ENCODE measurements around the gene OR8K5.

Gene OR8K5

GRCh38 chr11:56188602-56189001, 28.5 kb upstream of the OR8K5 start:
- Histone ChIP-seq H3K27me3 (ENCODE audit: control insufficient read depth in 1 of 2, insufficient read depth in 1 of 2, low read length in 2 of 2) (no peaks in the 10 kb centered on the region), H3K9me3 (ENCODE audit: control insufficient read depth, low read length) (peaks cover 39% of the 10 kb centered on the region), H3K4me3 (ENCODE audit: insufficient read depth in 1 of 2, low read depth in 1 of 2, low read length in 2 of 2) (no peak overlapping the region), H3K4me2 (ENCODE audit: low read length, poor library complexity, severe bottlenecking) (no peak overlapping the region), H3K14ac (ENCODE audit: low read length in 2 of 2) (no peak overlapping the region), H3K27ac (ENCODE audit: low read length, poor library complexity, severe bottlenecking) (no peak overlapping the region), H2BK12ac (ENCODE audit: low read length in 2 of 2) (no peak overlapping the region), H3K18ac (ENCODE audit: low read depth in 1 of 2, low read length in 2 of 2) (no peak overlapping the region), H2BK120ac (ENCODE audit: low read depth, low read length) (no peak overlapping the region), H3K36me3 (ENCODE audit: control insufficient read depth in 1 of 2, insufficient read depth in 2 of 2, low read depth in 1 of 2, low read length in 2 of 2) (no peaks in the 10 kb centered on the region), H3K23ac (ENCODE audit: low read length in 2 of 2) (no peak overlapping the region), H3K79me1 (replicated peaks; ENCODE audit: low read length, poor library complexity, severe bottlenecking) (no peaks in the 10 kb centered on the region), H2BK15ac (ENCODE audit: low read depth, poor library complexity, severe bottlenecking) (no peak overlapping the region), H4K91ac (ENCODE audit: low read length) (no peak overlapping the region), H4K8ac (ENCODE audit: low read length) (no peak overlapping the region), H3K4ac (ENCODE audit: low read depth in 1 of 2, low read length in 2 of 2) (no peak overlapping the region), H2AFZ (ENCODE audit: low read depth, low read length) (no peak overlapping the region), H2AK5ac (ENCODE audit: low read length, severe bottlenecking) (no peak overlapping the region), H3K4me1 (ENCODE audit: control insufficient read depth, insufficient read depth, low read depth, low read length) (no peaks in the 10 kb centered on the region), H3K9ac (ENCODE audit: low read length) (no peak overlapping the region), H2BK5ac (ENCODE audit: low read depth, low read length, poor library complexity, severe bottlenecking) (no peak overlapping the region)
- no peak for DNase-seq
- WGBS, result 71% methylated on average over 1 of the region's 3 CpGs

GRCh38 chr11:56183459-56183858, 23.3 kb upstream of the OR8K5 start:
- H3K27ac ChIP-seq (ENCODE audit: low read length, poor library complexity, severe bottlenecking), result no peak overlapping the region
- H3K9me3 ChIP-seq (ENCODE audit: control insufficient read depth, low read length), result peaks cover 34% of the 10 kb centered on the region
- H2BK12ac ChIP-seq (ENCODE audit: low read length in 2 of 2), result no peak overlapping the region
- no peak for DNase-seq
- no peaks in the 10 kb centered on the region for H3K4me1 ChIP-seq (ENCODE audit: control insufficient read depth, insufficient read depth, low read depth, low read length)
- H4K8ac ChIP-seq (ENCODE audit: low read length), result no peak overlapping the region
- no peaks in the 10 kb centered on the region for H3K27me3 ChIP-seq (ENCODE audit: control insufficient read depth in 1 of 2, insufficient read depth in 1 of 2, low read length in 2 of 2)
- no peak overlapping the region for H2BK5ac ChIP-seq (ENCODE audit: low read depth, low read length, poor library complexity, severe bottlenecking)
- H2BK15ac ChIP-seq (ENCODE audit: low read depth, poor library complexity, severe bottlenecking), result no peak overlapping the region
- H3K4ac ChIP-seq (ENCODE audit: low read depth in 1 of 2, low read length in 2 of 2), result no peak overlapping the region
- H3K9ac ChIP-seq (ENCODE audit: low read length), result no peak overlapping the region
- H3K36me3 ChIP-seq (ENCODE audit: control insufficient read depth in 1 of 2, insufficient read depth in 2 of 2, low read depth in 1 of 2, low read length in 2 of 2), result no peaks in the 10 kb centered on the region
- H3K14ac ChIP-seq (ENCODE audit: low read length in 2 of 2), result no peak overlapping the region
- H2AFZ ChIP-seq (ENCODE audit: low read depth, low read length), result no peak overlapping the region
- no peak overlapping the region for H4K91ac ChIP-seq (ENCODE audit: low read length)
- H3K4me2 ChIP-seq (ENCODE audit: low read length, poor library complexity, severe bottlenecking), result no peak overlapping the region
- no peak overlapping the region for H3K18ac ChIP-seq (ENCODE audit: low read depth in 1 of 2, low read length in 2 of 2)
- no peak overlapping the region for H2AK5ac ChIP-seq (ENCODE audit: low read length, severe bottlenecking)
- no peak overlapping the region for H3K23ac ChIP-seq (ENCODE audit: low read length in 2 of 2)
- H3K4me3 ChIP-seq (ENCODE audit: insufficient read depth in 1 of 2, low read depth in 1 of 2, low read length in 2 of 2), result no peak overlapping the region
- no peaks in the 10 kb centered on the region for H3K79me1 ChIP-seq (replicated peaks; ENCODE audit: low read length, poor library complexity, severe bottlenecking)
- H2BK120ac ChIP-seq (ENCODE audit: low read depth, low read length), result no peak overlapping the region

GRCh38 chr11:56176318-56176717, 16.2 kb upstream of the OR8K5 start, which contains the start of gene OR5J2:
Gene OR5J2, plus strand, starts transcription at chr11:56176618. Its CDS starts 0 bp downstream, at chr11:56176618.
- Histone ChIP-seq H4K8ac (ENCODE audit: low read length) (no peak within 1 kb of the TSS), H2BK15ac (ENCODE audit: low read depth, poor library complexity, severe bottlenecking) (no peak within 1 kb of the TSS), H2AK5ac (ENCODE audit: low read length, severe bottlenecking) (no peak within 1 kb of the TSS), H2AFZ (ENCODE audit: low read depth, low read length) (no peak within 1 kb of the TSS), H4K91ac (ENCODE audit: low read length) (no peak within 1 kb of the TSS), H3K36me3 (ENCODE audit: control insufficient read depth in 1 of 2, insufficient read depth in 2 of 2, low read depth in 1 of 2, low read length in 2 of 2) (no peaks in the 10 kb centered on the region), H3K14ac (ENCODE audit: low read length in 2 of 2) (no peak within 1 kb of the TSS), H3K9ac (ENCODE audit: low read length) (no peak within 1 kb of the TSS), H3K18ac (ENCODE audit: low read depth in 1 of 2, low read length in 2 of 2) (no peak within 1 kb of the TSS), H3K4me2 (ENCODE audit: low read length, poor library complexity, severe bottlenecking) (no peak within 1 kb of the TSS), H2BK120ac (ENCODE audit: low read depth, low read length) (no peak within 1 kb of the TSS), H3K4ac (ENCODE audit: low read depth in 1 of 2, low read length in 2 of 2) (no peak within 1 kb of the TSS), H3K9me3 (ENCODE audit: control insufficient read depth, low read length) (peaks cover 29% of the 10 kb centered on the region), H3K27me3 (ENCODE audit: control insufficient read depth in 1 of 2, insufficient read depth in 1 of 2, low read length in 2 of 2) (no peaks in the 10 kb centered on the region), H3K27ac (ENCODE audit: low read length, poor library complexity, severe bottlenecking) (no peak within 1 kb of the TSS), H2BK5ac (ENCODE audit: low read depth, low read length, poor library complexity, severe bottlenecking) (no peak within 1 kb of the TSS), H3K4me3 (ENCODE audit: insufficient read depth in 1 of 2, low read depth in 1 of 2, low read length in 2 of 2) (no peak within 1 kb of the TSS), H3K23ac (ENCODE audit: low read length in 2 of 2) (no peak within 1 kb of the TSS), H3K79me1 (replicated peaks; ENCODE audit: low read length, poor library complexity, severe bottlenecking) (no peaks in the 10 kb centered on the region), H2BK12ac (ENCODE audit: low read length in 2 of 2) (no peak within 1 kb of the TSS), H3K4me1 (ENCODE audit: control insufficient read depth, insufficient read depth, low read depth, low read length) (no peaks in the 10 kb centered on the region)
- DNase-seq, result no peak
- no CpG with 5 or more reads among the region's 1 CpG for WGBS

- H3K4ac ChIP-seq (ENCODE audit: low read depth in 1 of 2, low read length in 2 of 2), result no peak overlapping the region
- H3K36me3 ChIP-seq (ENCODE audit: control insufficient read depth in 1 of 2, insufficient read depth in 2 of 2, low read depth in 1 of 2, low read length in 2 of 2), result no peaks in the 10 kb centered on the region
- no peak overlapping the region for H3K23ac ChIP-seq (ENCODE audit: low read length in 2 of 2)
- H3K4me3 ChIP-seq (ENCODE audit: insufficient read depth in 1 of 2, low read depth in 1 of 2, low read length in 2 of 2), result no peak overlapping the region
- no peak overlapping the region for H3K9ac ChIP-seq (ENCODE audit: low read length)
- H3K27ac ChIP-seq (ENCODE audit: low read length, poor library complexity, severe bottlenecking), result no peak overlapping the region
- no peaks in the 10 kb centered on the region for H3K79me1 ChIP-seq (replicated peaks; ENCODE audit: low read length, poor library complexity, severe bottlenecking)
- H3K4me2 ChIP-seq (ENCODE audit: low read length, poor library complexity, severe bottlenecking), result no peak overlapping the region
- H2AK5ac ChIP-seq (ENCODE audit: low read length, severe bottlenecking), result no peak overlapping the region
- no peak overlapping the region for H3K14ac ChIP-seq (ENCODE audit: low read length in 2 of 2)
- H2AFZ ChIP-seq (ENCODE audit: low read depth, low read length), result no peak overlapping the region
- H3K27me3 ChIP-seq (ENCODE audit: control insufficient read depth in 1 of 2, insufficient read depth in 1 of 2, low read length in 2 of 2), result no peaks in the 10 kb centered on the region
- DNase-seq, result no peak
- no peak overlapping the region for H2BK12ac ChIP-seq (ENCODE audit: low read length in 2 of 2)
- H2BK120ac ChIP-seq (ENCODE audit: low read depth, low read length), result no peak overlapping the region
- H3K9me3 ChIP-seq (ENCODE audit: control insufficient read depth, low read length), result peaks cover 12% of the 10 kb centered on the region
- no peak overlapping the region for H4K91ac ChIP-seq (ENCODE audit: low read length)
- 57% methylated on average over 2 of the region's 3 CpGs for WGBS
- no peak overlapping the region for H3K18ac ChIP-seq (ENCODE audit: low read depth in 1 of 2, low read length in 2 of 2)
- no peak overlapping the region for H2BK5ac ChIP-seq (ENCODE audit: low read depth, low read length, poor library complexity, severe bottlenecking)
- no peak overlapping the region for H2BK15ac ChIP-seq (ENCODE audit: low read depth, poor library complexity, severe bottlenecking)
- no peak overlapping the region for H4K8ac ChIP-seq (ENCODE audit: low read length)
- no peaks in the 10 kb centered on the region for H3K4me1 ChIP-seq (ENCODE audit: control insufficient read depth, insufficient read depth, low read depth, low read length)
These were observed 12.2 kb upstream of the OR8K5 start for GRCh38 chr11:56172256-56172830.

Data from mesenchymal stem cell (in vitro differentiated cells and primary cell).